Activated CD4-positive, alpha-beta T cell treated with anti-CD3 and anti-CD28 coated beads, Interleukin-2, amount 10 ng/mL, durations not matched to agents 24 days and 14 days (primary cell): Measurements from ENCODE around the gene TRABD. TPM values are rescaled to one million over a fixed set of nuclear protein-coding genes. Genes with fewer than 3 reads are reported as not detected.
A peak's percentile ranks its signal among the peaks of the same experiment; 100 is the strongest.

Experiments
- DNase-seq: peaks from one replicate; pipeline ENCODE4 v3.0.0; 2022
- H3K27ac Mint-ChIP-seq: one replicate; pipeline ENCODE4 v1.8.0; 2022; ENCODE audit warnings: mild to moderate bottlenecking, mixed read lengths
- H3K27me3 Mint-ChIP-seq: one replicate; pipeline ENCODE4 v1.8.0; 2022; ENCODE audit warnings: mixed read lengths
- H3K36me3 Mint-ChIP-seq: one replicate; pipeline ENCODE4 v1.8.0; 2022; ENCODE audit warnings: low read depth, mild to moderate bottlenecking, mixed read lengths
- H3K4me1 Mint-ChIP-seq: one replicate; pipeline ENCODE4 v1.8.0; 2021; ENCODE audit warnings: mixed read lengths
- H3K4me3 Mint-ChIP-seq: one replicate; pipeline ENCODE4 v1.8.0; 2022; ENCODE audit warnings: mild to moderate bottlenecking, moderate library complexity, mixed read lengths
- H3K9me3 Mint-ChIP-seq: one replicate; pipeline ENCODE4 v1.8.0; 2021; ENCODE audit warnings: mixed read lengths
- intact Hi-C: fragments of 100-400 bp; cut with micrococcal nuclease; formaldehyde crosslinking; loops from one replicate; pipeline ENCODE4 v1.15.1; 2023
- total RNA-seq: library from RNA; stranded (reverse); gene quantifications from 2 replicates; pipeline ENCODE4 v1.2.3, GENCODE V29; 2022

TRABD gene
- total RNA-seq, 1 donor from 2014 or later = 97.4 TPM

DNA sequence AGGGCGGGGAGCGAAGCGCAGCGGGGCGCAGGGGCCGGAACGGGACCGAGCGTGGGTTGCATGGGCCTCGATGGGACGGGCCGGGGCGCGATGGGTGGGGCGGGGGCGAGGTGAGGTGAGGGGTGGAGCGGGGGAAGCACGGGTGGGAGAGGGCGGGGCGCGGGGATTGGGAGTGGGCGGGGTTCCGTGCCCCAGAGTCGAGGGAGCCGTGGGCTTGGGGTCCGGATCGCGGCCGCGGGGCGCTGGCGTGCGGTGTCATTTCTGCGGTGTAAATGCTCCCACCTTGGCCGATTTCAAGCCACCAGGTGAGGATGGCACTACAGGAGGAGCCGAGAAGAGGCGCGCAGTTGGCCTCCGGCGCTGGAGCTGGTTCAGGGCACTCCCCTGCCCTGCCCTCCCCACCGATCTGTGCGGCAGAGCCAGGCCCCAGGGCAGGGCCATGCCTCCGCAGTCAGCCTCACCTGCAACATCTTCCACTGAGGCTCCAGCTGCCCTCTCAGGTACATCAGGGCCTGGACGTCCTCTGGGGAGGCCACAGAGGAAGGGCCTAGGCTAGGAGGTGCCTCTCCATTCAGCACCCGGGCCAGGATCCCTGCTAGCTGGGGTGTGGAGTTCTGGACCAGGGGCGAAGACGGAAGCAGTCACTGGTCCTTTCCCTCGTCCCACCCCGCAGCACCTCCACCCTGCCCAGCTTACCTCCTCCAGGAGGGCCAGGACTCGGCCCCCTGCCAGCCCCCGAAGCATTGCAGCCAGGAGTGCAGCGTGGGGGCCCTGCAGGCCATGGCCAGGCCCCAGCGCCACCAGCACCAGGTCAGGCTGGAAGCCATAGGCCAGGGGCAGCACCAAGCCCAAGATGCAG is 59.7 kb downstream of the TRABD start:
- no peak for DNase-seq
- H3K4me1 Mint-ChIP-seq = peaks cover 22% of the 10 kb centered on the region
- H3K36me3 Mint-ChIP-seq = peaks cover 19% of the 10 kb centered on the region
- H3K27me3 Mint-ChIP-seq = peaks cover 2% of the 10 kb centered on the region
- H3K27ac Mint-ChIP-seq = peak overlapping the region; percentile 100
- intact Hi-C loops = loop anchor here (2.0 kb wide), 2 partner anchors 45 to 375 kb away; partner anchors contain the start of gene SELENOO
- H3K4me3 Mint-ChIP-seq = peak overlapping the region; percentile 97
- no peaks in the 10 kb centered on the region for H3K9me3 Mint-ChIP-seq

DNA sequence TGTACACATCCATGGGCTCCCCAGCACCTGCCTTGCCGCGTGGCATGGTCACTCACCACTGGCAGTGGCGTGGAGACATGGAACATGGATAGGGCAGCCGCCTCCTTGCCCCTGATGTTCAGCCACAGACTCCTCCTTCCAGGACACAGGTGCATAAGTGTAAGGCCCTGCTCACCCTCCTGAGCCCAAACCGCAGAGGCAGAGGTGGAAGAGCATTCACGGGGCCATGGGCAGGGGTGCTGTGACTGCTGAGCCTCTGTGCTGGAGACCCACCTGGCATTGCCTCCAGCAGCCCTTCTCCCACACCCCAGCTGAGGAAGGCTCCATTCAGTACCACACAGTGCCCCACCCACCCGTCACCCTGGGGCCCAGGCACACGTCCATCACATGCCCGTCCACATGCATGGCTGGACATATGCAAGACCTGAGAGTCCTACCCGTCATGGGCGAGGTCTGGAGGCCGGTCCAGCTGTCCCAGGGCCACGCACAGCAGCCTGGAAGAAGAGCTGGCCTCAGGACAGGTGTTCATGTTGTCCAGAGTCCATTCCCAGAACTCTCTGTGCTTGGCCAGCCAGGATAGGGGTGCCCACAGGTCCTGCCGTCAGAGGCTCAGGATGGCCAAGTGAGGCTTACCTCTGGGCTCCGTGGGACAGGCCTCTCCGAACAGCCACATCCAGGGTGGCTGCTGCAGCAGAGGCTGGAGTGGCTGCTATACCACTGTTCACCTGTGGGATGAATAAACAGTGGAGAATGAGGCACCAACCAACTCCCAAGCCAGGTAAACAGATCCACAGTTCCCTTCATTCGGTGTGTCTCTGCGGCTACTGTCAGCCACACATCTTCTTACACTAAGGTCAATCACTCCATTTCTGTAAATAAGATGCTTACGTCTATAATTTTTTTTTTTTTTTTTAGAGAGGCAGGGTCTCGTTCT is 60.8 kb downstream of the TRABD start:
- H3K4me1 Mint-ChIP-seq = peaks cover 17% of the 10 kb centered on the region
- DNase-seq = peak; percentile 68
- intact Hi-C loops = no loop called here

GRCh38 chr22:50247748-50248147 is 62.0 kb downstream of the TRABD start:
- peak overlapping the region; percentile 47 for H3K4me3 Mint-ChIP-seq
- peaks cover 2% of the 10 kb centered on the region for H3K27me3 Mint-ChIP-seq
- H3K36me3 Mint-ChIP-seq = peaks cover 13% of the 10 kb centered on the region
- H3K4me1 Mint-ChIP-seq = peaks cover 9% of the 10 kb centered on the region
- peak; percentile 87 for DNase-seq
- no peaks in the 10 kb centered on the region for H3K9me3 Mint-ChIP-seq
- intact Hi-C loops = no loop called here
- H3K27ac Mint-ChIP-seq = peak overlapping the region; percentile 68

More for the DNA sequence above, 60.8 kb downstream of the TRABD start:
- Mint-ChIP-seq H3K27ac (peak overlapping the region; percentile 48), H3K4me3 (peak overlapping the region; percentile 97), H3K27me3 (peaks cover 2% of the 10 kb centered on the region), H3K9me3 (no peaks in the 10 kb centered on the region), H3K36me3 (peaks cover 17% of the 10 kb centered on the region)

GRCh38 chr22:50248196-50249081 is 62.7 kb downstream of the TRABD start:
- Mint-ChIP-seq H3K36me3 (peaks cover 13% of the 10 kb centered on the region), H3K4me1 (peaks cover 8% of the 10 kb centered on the region), H3K4me3 (no peak overlapping the region), H3K9me3 (no peaks in the 10 kb centered on the region), H3K27me3 (peaks cover 2% of the 10 kb centered on the region), H3K27ac (no peak overlapping the region)
- intact Hi-C loops = no loop called here
- DNase-seq = no peak

Other genes starting within 250 kb of the TRABD start
- 302 and 304 TPM in 2 replicates for gene PIM3, start 225.1 kb upstream of the TRABD start, total RNA-seq
- 0.09 and 0.14 TPM in 2 replicates for gene IL17REL, start 173.1 kb upstream of the TRABD start, total RNA-seq
- gene TTLL8, start 127.6 kb upstream of the TRABD start, total RNA-seq = not detected in 2 replicates
- gene MLC1, start 100.5 kb upstream of the TRABD start, total RNA-seq = not detected in 2 replicates
- gene MOV10L1, start 95.9 kb upstream of the TRABD start, total RNA-seq = not detected in 2 replicates
- 1.4 and 1.6 TPM in 2 replicates for gene PANX2, start 15.2 kb upstream of the TRABD start, total RNA-seq
- 24.0 and 25.2 TPM in 2 replicates for gene SELENOO, start 15.1 kb downstream of the TRABD start, total RNA-seq
- 51.1 and 51.7 TPM in 2 replicates for gene TUBGCP6, start 59.1 kb downstream of the TRABD start, total RNA-seq
- 62.2 and 64.6 TPM in 2 replicates for gene HDAC10, start 65.4 kb downstream of the TRABD start, total RNA-seq
- 20.1 and 21.5 TPM in 2 replicates for gene MAPK12, start 75.8 kb downstream of the TRABD start, total RNA-seq
- gene MAPK11, start 84.5 kb downstream of the TRABD start, total RNA-seq = 27.8 and 29.0 TPM in 2 replicates
- 9.0 and 9.5 TPM in 2 replicates for gene PLXNB2, start 121.7 kb downstream of the TRABD start, total RNA-seq
- 1.4 and 2.2 TPM in 2 replicates for gene DENND6B, start 141.1 kb downstream of the TRABD start, total RNA-seq
- 44.0 and 44.1 TPM in 2 replicates for gene PPP6R2, start 157.4 kb downstream of the TRABD start, total RNA-seq